Right hindlimb (tissue), 1 donor: Measurements from ENCODE around the gene LAMA4.

Source experiments
- DNase-seq: peaks from one replicate; pipeline ENCODE4 v3.0.0-alpha.2; 2018

Gene LAMA4

DNA sequence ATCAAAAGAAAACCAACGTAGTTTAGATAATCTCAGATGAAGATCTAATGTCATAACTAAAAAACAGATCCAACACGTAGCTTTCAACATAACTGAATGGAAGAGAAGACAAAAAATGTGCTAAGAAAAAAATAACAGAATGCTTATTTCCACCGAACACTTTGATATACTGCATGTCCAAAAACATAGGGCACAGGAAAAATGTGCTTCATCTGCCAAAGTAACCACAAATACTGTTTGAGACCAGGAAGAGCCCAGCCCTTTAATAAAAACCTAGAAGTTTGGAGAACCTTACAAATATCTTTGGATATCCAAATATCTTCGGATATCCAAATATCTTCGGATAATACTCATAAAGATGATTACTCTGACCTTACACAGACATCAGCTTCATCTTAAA lies 19.8 kb downstream of the LAMA4 start:
- no peak for DNase-seq

GRCh38 chr6:112233847-112234246 lies 20.5 kb downstream of the LAMA4 start:
- DNase-seq = no peak

- DNase-seq = peak; percentile 71
These were observed 21.5 kb downstream of the LAMA4 start for GRCh38 chr6:112232845-112233256.

GRCh38 chr6:112231594-112232060 lies 22.7 kb downstream of the LAMA4 start:
- no peak for DNase-seq

GRCh38 chr6:112231164-112231563 lies 23.2 kb downstream of the LAMA4 start:
- DNase-seq = no peak

DNA sequence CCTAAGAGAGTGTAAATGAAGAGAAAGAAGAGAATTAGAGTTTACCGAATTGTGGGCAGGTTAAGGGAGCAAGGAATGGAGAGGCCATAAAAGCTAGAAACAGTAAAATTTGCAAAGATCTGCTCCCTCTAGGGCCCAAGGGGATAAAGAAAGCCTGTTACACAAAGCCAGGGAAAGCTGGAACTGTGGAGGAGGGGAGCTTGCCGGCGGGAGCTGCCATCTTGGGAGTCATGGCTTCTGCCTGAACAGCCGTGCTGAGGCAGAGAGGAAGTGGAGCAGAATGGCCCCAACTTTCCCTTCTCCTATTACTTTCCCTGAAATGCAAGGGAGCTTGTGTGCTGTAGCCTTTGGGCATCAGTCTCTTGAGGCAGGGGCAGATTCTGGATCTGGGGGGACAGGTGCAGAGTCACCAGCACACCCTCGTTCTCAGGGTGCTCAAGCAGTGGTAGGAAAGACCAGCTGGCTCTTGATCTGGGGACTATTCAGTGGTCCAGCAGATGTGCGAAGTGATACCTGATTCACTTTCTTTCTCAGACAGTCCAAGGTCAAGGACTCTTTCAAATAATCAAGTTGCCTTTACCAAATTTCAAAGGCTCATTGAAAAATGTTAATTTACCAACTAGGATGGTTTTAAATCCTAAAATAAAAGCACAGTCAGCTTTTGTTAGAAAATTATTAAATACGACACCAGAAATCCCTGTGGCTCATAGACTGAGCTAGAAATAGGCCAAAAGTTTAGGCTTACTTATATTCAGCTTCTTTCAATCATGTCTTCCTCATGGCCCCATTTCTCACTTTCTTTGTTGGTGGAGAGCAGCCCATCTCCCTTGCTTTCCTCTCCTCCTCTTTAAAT lies 25.7 kb downstream of the LAMA4 start:
- DNase-seq = no peak

- DNase-seq = no peak
These were observed 26.4 kb downstream of the LAMA4 start for GRCh38 chr6:112227992-112228391.

GRCh38 chr6:112227411-112227810 lies 27.0 kb downstream of the LAMA4 start:
- no peak for DNase-seq

DNA sequence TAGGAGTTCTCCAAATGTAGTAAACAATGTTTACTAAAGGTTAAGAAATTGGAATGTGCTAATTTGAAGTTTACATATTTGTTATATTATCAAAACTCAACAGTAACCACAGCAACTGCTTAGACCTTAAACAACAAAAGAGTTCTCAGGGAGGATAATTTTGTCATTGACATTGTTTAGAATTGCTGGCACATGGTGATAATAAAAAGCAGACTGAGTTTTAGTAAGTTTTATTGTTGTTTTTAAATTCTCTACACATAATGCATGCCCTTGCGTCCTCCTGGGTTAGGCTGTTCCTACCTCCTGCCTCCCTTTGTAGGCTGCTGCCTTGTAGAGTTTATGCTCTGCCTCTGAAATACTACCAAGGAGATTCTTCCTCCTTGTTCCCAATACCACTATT lies 28.7 kb downstream of the LAMA4 start:
- DNase-seq = no peak

DNA sequence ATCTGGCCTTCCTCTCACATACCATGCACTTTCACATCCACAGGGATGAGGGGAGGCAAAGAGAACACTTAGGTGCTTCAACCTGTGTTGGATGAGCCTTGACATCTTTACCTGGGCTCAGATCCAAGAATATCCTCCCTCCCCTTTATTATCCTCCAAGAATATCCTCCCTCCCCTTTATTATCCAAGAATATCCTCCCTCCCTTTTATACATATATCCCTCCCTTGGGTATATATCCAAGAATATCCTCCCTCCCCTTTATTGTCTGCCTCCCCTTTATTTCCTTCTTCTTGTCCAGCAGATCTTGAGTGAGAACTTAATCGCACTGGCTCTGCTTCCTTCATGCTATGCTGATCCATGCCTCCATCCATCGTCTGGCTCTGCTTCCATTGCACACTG lies 30.3 kb downstream of the LAMA4 start:
- DNase-seq = no peak

GRCh38 chr6:112223070-112223861 lies 31.1 kb downstream of the LAMA4 start:
- DNase-seq = no peak

DNA sequence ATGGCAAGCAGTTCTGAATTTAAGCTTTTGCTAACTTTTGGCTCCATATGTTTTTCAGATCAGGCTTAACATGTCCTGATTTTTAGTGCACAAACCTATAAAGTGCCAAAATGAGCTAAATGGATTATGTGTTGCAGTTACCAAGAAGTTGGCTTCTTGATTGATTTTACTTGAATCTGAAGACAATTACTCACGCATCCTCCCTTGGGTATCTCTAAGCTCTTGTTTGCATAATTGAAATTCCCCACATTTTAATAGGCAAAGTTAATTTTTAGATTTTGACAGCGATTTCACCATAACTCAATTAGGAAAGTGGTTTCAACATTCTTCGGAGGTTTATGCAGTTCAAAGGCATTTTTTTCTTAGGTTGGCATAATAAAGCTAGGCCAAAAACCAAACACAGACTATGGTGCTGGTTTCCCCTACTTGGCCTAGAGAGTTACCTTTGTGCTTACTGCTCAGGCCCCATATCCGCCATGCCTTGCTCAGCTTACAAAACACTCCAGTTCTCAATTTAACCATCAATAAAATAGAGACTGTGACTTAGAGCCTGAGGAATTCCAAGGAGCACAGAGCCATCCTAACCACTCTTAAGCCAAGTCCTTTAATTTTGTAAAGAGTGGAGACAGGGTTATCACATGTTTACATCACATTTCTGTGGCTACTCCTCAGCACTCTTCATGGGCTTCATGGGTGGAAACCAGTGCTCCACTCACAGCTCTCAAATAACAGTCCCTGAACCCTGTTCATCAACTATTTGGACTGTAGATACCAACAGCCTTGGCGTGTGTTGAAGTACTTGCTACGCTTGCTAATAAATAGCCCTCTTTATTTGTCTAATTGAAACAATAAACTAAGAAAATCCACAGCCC lies 32.1 kb downstream of the LAMA4 start:
- no peak for DNase-seq

GRCh38 chr6:112221561-112221960 lies 32.8 kb downstream of the LAMA4 start:
- DNase-seq = no peak

DNA sequence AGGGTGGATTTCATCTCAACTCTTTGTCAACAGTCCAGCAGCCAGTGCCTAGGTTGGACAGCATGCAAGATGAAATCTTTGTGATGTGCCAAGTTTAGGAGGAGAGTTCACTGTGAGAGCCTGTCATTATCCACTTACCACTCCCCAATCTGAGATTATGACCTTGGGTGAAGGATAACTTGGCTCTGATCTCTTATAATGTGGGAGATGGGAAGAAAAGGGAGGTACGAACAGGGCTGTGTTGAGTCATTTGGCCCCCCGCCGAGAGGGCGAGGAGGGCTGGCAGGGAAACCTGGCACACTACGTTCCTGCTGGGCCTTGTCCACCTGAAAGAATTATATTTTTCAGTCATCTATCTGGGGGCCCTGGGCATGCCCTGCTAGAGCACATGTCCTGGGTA lies 35.8 kb downstream of the LAMA4 start:
- DNase-seq = no peak

DNA sequence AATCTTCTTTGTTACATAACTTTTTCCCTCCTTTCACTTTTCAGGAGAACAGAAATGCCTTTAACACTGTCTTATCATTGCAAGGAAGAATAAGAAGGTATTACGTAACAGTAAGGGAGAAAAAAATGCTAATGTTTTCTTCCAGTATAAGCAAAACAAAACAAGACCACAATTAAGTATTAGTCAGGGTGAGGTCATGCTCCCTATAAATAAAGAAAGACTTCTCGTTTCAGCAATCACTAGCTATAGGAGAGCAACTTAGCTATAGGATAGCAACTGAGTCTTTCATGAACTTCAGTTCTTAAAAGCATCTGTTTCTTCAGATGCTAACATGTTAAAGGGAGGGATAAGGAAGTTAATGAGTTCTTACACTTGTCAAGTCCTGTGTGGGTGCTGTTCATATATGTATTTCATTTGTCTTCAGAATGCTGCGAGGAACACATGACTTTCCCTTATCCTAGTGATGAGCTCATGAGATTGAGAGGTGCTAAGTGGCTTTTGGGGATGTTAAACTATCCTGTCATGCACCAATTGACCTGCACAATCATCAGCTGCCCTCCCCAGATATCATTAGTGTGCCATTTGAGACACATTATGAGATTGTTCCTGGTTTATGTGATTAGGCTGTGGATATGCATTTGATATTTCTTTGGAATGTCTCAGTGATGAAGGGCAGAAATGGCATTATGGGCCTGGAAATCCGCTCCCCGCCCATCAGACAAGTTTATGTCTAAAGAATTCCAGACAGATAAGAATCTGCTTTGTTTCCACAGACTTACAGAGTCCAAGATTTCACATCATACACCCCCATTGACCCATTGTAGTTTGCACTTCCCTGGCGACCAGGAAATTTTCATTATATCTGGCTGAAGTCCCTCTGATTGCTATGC lies 37.5 kb downstream of the LAMA4 start:
- no peak for DNase-seq

- DNase-seq = peak; percentile 49
These were observed 38.7 kb downstream of the LAMA4 start for GRCh38 chr6:112215488-112216284.

DNA sequence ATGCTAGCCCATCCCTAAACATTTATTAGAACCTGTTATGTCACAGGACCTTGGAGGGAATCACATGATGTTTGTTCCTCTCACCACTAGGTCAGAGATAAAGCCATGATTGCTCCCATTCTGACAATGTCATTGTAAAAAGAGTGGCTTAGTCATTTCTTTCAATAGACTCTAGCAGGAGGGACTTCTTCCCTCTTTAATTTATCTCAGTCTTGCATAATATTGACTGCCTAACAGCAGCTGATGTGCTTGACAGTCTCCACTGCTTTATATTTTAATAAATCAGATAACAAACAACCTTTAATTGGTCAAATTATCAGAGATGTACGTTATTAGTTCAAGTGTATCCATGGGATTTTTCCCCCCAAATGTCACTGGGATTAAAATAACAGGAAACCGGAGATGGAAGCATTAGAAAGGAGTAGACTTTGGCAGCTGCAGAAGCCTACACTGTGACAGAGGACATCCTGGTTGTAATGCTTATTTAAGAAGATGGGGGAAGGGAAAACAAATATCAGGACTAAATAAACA lies 39.6 kb downstream of the LAMA4 start:
- no peak for DNase-seq

DNA sequence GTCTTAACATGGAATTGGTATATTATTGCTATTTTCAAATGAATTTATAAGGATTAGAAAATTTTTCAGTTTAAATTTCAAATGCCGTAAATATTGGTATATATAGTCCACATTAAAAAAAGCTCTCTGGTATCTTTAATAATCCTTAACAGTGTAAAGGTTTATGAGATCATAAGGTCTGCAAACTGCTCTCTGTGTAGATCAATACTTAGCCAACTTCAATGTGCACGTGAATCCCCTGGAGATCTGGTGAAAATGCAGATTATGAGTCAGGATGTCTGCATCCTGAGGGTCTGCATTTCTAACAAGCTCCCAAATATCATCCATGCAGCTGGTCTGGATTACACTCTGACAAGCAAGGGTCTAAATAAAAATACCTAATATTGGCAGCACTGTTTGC lies 43.5 kb downstream of the LAMA4 start:
- DNase-seq = no peak

DNA sequence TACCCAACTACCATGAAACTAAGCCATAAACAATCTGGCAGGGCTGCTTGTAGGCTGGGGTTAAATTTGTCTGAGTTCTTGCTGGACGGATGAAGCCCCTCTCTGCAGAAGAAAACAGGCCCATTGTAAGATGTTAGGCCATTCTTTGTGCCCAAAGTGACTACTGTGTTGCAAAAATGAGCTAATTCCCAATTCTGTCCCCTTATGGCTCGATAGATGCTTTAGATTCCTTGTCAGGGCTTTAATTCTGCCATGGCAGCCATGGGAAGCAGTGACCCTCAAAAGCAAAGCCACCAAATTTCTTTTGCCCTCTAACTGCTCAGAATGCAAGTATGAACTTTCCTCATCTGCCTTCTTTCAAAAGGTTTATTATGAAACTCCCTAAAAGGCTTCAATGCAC lies 45.2 kb downstream of the LAMA4 start:
- DNase-seq = no peak

GRCh38 chr6:112207776-112208175 lies 46.6 kb downstream of the LAMA4 start:
- DNase-seq = no peak

DNA sequence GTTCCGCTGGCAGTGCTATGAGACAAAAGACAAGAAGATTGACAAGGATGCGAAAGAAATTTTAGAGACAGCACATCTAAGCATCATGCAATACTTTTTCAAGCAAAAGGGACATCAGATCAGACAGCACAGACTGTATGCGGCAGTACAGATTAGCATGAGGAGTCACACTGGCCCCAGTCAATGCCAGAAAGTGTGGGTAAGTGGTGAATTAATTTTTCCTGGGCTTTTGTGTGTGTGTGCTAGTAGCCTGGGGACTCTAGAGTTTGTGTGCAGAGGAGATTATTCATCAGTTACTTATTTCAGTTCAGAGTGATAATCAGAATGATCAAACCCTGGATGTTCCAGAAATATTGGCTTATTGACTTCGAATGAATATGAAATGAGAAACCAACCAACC lies 47.2 kb downstream of the LAMA4 start:
- DNase-seq = no peak
